ENCODE measurements around the gene NPL. TPM values are rescaled to one million over a fixed set of nuclear protein-coding genes. Genes with fewer than 3 reads are reported as not detected.

The NPL gene
- 1 to 10 TPM; 3.0 to 4.7 TPM for total RNA-seq
- 5.9 to 8.3 reads per million in 2 donors for total RNA-seq

- peaks cover 4% of the 10 kb centered on the region for H3K27me3 Mint-ChIP-seq
- no peaks in the 10 kb centered on the region for H3K36me3 Mint-ChIP-seq (ENCODE audit: low read depth)
- H3K4me3 Mint-ChIP-seq, result peak within 1 kb of the TSS; percentile 95
- H3K27ac Mint-ChIP-seq, result peak within 1 kb of the TSS; percentile 83
- ATAC-seq (peak; percentile 97), DNase-seq (peak; percentile 78 to 84 (median 83))
- peaks cover 12% of the 10 kb centered on the region for H3K4me1 Mint-ChIP-seq
- H3K9me3 ChIP-seq (ENCODE audit: control insufficient read depth, low read length, poor library complexity, severe bottlenecking), result no peaks in the 10 kb centered on the region
These were observed at the start of gene NPL for GRCh38 chr1:182789138-182790076. TSS of gene NPL (plus strand) at chr1:182789773. CDS start at chr1:182794372, 4,599 bp downstream.

- Mint-ChIP-seq H3K27ac (no peak overlapping the region), H3K4me3 (no peak overlapping the region), H3K36me3 (ENCODE audit: low read depth) (no peaks in the 10 kb centered on the region), H3K4me1 (peaks cover 2% of the 10 kb centered on the region), H3K27me3 (no peaks in the 10 kb centered on the region)
- no peaks in the 10 kb centered on the region for H3K9me3 ChIP-seq (ENCODE audit: control insufficient read depth, low read length, poor library complexity, severe bottlenecking)
- DNase-seq (no peak), ATAC-seq (no peak)
These were observed 49.5 kb upstream of the NPL start for GRCh38 chr1:182740120-182740519.

- H3K27ac Mint-ChIP-seq, result no peak overlapping the region
- no peaks in the 10 kb centered on the region for H3K4me1 Mint-ChIP-seq
- H3K27me3 Mint-ChIP-seq, result peaks cover 8% of the 10 kb centered on the region
- H3K4me3 Mint-ChIP-seq, result no peak overlapping the region
- ATAC-seq, result no peak
- H3K9me3 ChIP-seq (ENCODE audit: control insufficient read depth, low read length, poor library complexity, severe bottlenecking), result no peaks in the 10 kb centered on the region
- H3K36me3 Mint-ChIP-seq (ENCODE audit: low read depth), result no peaks in the 10 kb centered on the region
- no peak for DNase-seq
These were observed 46.8 kb upstream of the NPL start for GRCh38 chr1:182742780-182743179.

GRCh38 chr1:182752077-182752988 is 37.2 kb upstream of the NPL start:
- Mint-ChIP-seq H3K4me3 (no peak overlapping the region), H3K36me3 (ENCODE audit: low read depth) (no peaks in the 10 kb centered on the region), H3K4me1 (peaks cover 4% of the 10 kb centered on the region), H3K27ac (no peak overlapping the region), H3K27me3 (peaks cover 21% of the 10 kb centered on the region)
- ATAC-seq (no peak), DNase-seq (no peak)
- H3K9me3 ChIP-seq (ENCODE audit: control insufficient read depth, low read length, poor library complexity, severe bottlenecking), result no peaks in the 10 kb centered on the region

- Mint-ChIP-seq H3K36me3 (ENCODE audit: low read depth) (no peaks in the 10 kb centered on the region), H3K4me3 (no peak overlapping the region), H3K27ac (no peak overlapping the region), H3K27me3 (peaks cover 21% of the 10 kb centered on the region), H3K4me1 (peaks cover 4% of the 10 kb centered on the region)
- no peaks in the 10 kb centered on the region for H3K9me3 ChIP-seq (ENCODE audit: control insufficient read depth, low read length, poor library complexity, severe bottlenecking)
- ATAC-seq, result no peak
- no peak for DNase-seq
These were observed 35.5 kb upstream of the NPL start for GRCh38 chr1:182754087-182754486.

- no peak overlapping the region for H3K4me3 Mint-ChIP-seq
- H3K9me3 ChIP-seq (ENCODE audit: control insufficient read depth, low read length, poor library complexity, severe bottlenecking), result no peaks in the 10 kb centered on the region
- H3K36me3 Mint-ChIP-seq (ENCODE audit: low read depth), result no peaks in the 10 kb centered on the region
- no peak overlapping the region for H3K27ac Mint-ChIP-seq
- H3K27me3 Mint-ChIP-seq, result peaks cover 21% of the 10 kb centered on the region
- H3K4me1 Mint-ChIP-seq, result peaks cover 4% of the 10 kb centered on the region
- DNase-seq (no peak), ATAC-seq (no peak)
These were observed 34.8 kb upstream of the NPL start for GRCh38 chr1:182754543-182755314.

GRCh38 chr1:182755632-182756031 is 33.9 kb upstream of the NPL start:
- Mint-ChIP-seq H3K36me3 (ENCODE audit: low read depth) (no peaks in the 10 kb centered on the region), H3K27me3 (peaks cover 20% of the 10 kb centered on the region), H3K4me3 (no peak overlapping the region), H3K4me1 (peaks cover 4% of the 10 kb centered on the region), H3K27ac (no peak overlapping the region)
- DNase-seq (no peak), ATAC-seq (no peak)
- H3K9me3 ChIP-seq (ENCODE audit: control insufficient read depth, low read length, poor library complexity, severe bottlenecking), result no peaks in the 10 kb centered on the region

- ATAC-seq (no peak), DNase-seq (no peak)
- Mint-ChIP-seq H3K36me3 (ENCODE audit: low read depth) (no peaks in the 10 kb centered on the region), H3K4me1 (no peaks in the 10 kb centered on the region), H3K27me3 (peaks cover 13% of the 10 kb centered on the region), H3K4me3 (no peak overlapping the region), H3K27ac (no peak overlapping the region)
- H3K9me3 ChIP-seq (ENCODE audit: control insufficient read depth, low read length, poor library complexity, severe bottlenecking), result no peaks in the 10 kb centered on the region
These were observed 33.1 kb upstream of the NPL start for GRCh38 chr1:182756423-182756822.

- no peak overlapping the region for H3K27ac Mint-ChIP-seq
- H3K36me3 Mint-ChIP-seq (ENCODE audit: low read depth), result no peaks in the 10 kb centered on the region
- DNase-seq (no peak), ATAC-seq (no peak)
- H3K9me3 ChIP-seq (ENCODE audit: control insufficient read depth, low read length, poor library complexity, severe bottlenecking), result no peaks in the 10 kb centered on the region
- peaks cover 20% of the 10 kb centered on the region for H3K27me3 Mint-ChIP-seq
- H3K4me1 Mint-ChIP-seq, result no peaks in the 10 kb centered on the region
- no peak overlapping the region for H3K4me3 Mint-ChIP-seq
These were observed 27.9 kb upstream of the NPL start for GRCh38 chr1:182761396-182762395.

- ATAC-seq, result no peak
- H3K36me3 Mint-ChIP-seq (ENCODE audit: low read depth), result no peaks in the 10 kb centered on the region
- H3K4me1 Mint-ChIP-seq, result peaks cover 2% of the 10 kb centered on the region
- no peak overlapping the region for H3K27ac Mint-ChIP-seq
- DNase-seq, result no peak
- no peaks in the 10 kb centered on the region for H3K9me3 ChIP-seq (ENCODE audit: control insufficient read depth, low read length, poor library complexity, severe bottlenecking)
- H3K27me3 Mint-ChIP-seq, result peaks cover 20% of the 10 kb centered on the region
- no peak overlapping the region for H3K4me3 Mint-ChIP-seq
These were observed 27.0 kb upstream of the NPL start for GRCh38 chr1:182762536-182762935.

- H3K9me3 ChIP-seq (ENCODE audit: control insufficient read depth, low read length, poor library complexity, severe bottlenecking), result no peaks in the 10 kb centered on the region
- Mint-ChIP-seq H3K27ac (no peak overlapping the region), H3K27me3 (peaks cover 26% of the 10 kb centered on the region), H3K4me1 (peaks cover 2% of the 10 kb centered on the region), H3K36me3 (ENCODE audit: low read depth) (no peaks in the 10 kb centered on the region), H3K4me3 (no peak overlapping the region)
- ATAC-seq (no peak), DNase-seq (no peak)
These were observed 25.4 kb upstream of the NPL start for GRCh38 chr1:182764029-182764727.

Data from T-helper 17 cell (primary cell).